Panc1 (cell line): ENCODE results near the gene MEIS2. TPM values are rescaled to one million over a fixed set of nuclear protein-coding genes. Genes with fewer than 3 reads are reported as not detected.

Experiments
- ATAC-seq: fragments of 200-7000 bp; cut with Tn5 transposase; 2 replicates; pipeline ENCODE4 v1.9.1; 2020; ENCODE audit warnings: mild to moderate bottlenecking, moderate library complexity
- BruUV-seq: library from RNA; stranded (reverse); fragments of 400-500 nt; replicated peaks from 2 replicates; lab custom pipeline; 2021; lab: Mats Ljungman, UMichigan
- CTCF ChIA-PET: fragments of 300-600 bp; sonication (Branson Sonifier 250); formaldehyde crosslinking; loops from one replicate; lab custom pipeline; 2022; ENCODE audit warnings: antibody characterized with exemption; lab: Charles Lee
- POLR2A ChIA-PET: fragments of 300-600 bp; sonication (Branson Sonifier 250); formaldehyde crosslinking; loops from one replicate; lab custom pipeline; 2022; ENCODE audit warnings: antibody characterized with exemption; lab: Charles Lee
- DNase-seq: peaks from one replicate; pipeline ENCODE4 v3.0.0-alpha.2; 2010; ENCODE audit warnings: low read depth, low spot score
- H3K27ac ChIP-seq: 2 replicates; pipeline ENCODE4 v1.5.1; 2011; ENCODE audit warnings: mild to moderate bottlenecking, low read length, inconsistent platforms
- H3K27me3 ChIP-seq: fragments of 200-500 bp; sonication (Bioruptor generic); 2 replicates; pipeline ENCODE4 v1.6.0; 2014; ENCODE audit warnings: low read length, inconsistent platforms; ENCODE audit not compliant: control insufficient read depth, insufficient read depth
- H3K36me3 ChIP-seq: fragments of 200-500 bp; sonication (Bioruptor generic); 2 replicates; pipeline ENCODE4 v1.5.1; 2014; ENCODE audit warnings: inconsistent platforms, mild to moderate bottlenecking, low read length, moderate library complexity; ENCODE audit not compliant: control insufficient read depth, insufficient read depth
- H3K4me1 ChIP-seq: 2 replicates; pipeline ENCODE4 v1.5.1; 2011; ENCODE audit warnings: inconsistent platforms, mild to moderate bottlenecking, low read length, moderate library complexity; ENCODE audit not compliant: control insufficient read depth, insufficient read depth
- H3K4me3 ChIP-seq, 2 experiments: 2 replicates each; pipeline ENCODE4 v1.5.1; 2011 to 2012; ENCODE audit warnings: low read depth in 2 of 2, low read length in 2 of 2, mild to moderate bottlenecking in 2 of 2, inconsistent platforms in 1 of 2, moderate library complexity in 1 of 2
- H3K9me3 ChIP-seq: fragments of 200-500 bp; sonication (Bioruptor generic); 2 replicates; pipeline ENCODE4 v1.5.1; 2014; ENCODE audit warnings: low read depth, mild to moderate bottlenecking, inconsistent platforms, low read length, moderate library complexity; ENCODE audit not compliant: control insufficient read depth, insufficient read depth
- POLR2AphosphoS5 ChIP-seq: IDR thresholded peaks from 2 replicates; pipeline ENCODE4 v1.6.1; 2012; ENCODE audit warnings: mild to moderate bottlenecking, low read depth, low read length, moderate library complexity
- SIN3A ChIP-seq: IDR thresholded peaks from 2 replicates; pipeline ENCODE4 v1.6.1; 2012; ENCODE audit warnings: low read depth, mild to moderate bottlenecking, low read length, moderate library complexity, borderline replicate concordance; ENCODE audit not compliant: insufficient read depth
- TCF7L2 ChIP-seq: IDR thresholded peaks from 2 replicates; pipeline ENCODE4 v1.6.1; 2011; ENCODE audit warnings: mild to moderate bottlenecking, low read depth, low read length, inconsistent platforms
- in situ Hi-C: cut with HindIII; loops from 2 replicates; pipeline ENCODE4 v1.10.0; 2016; ENCODE audit warnings: low sequenced_read_pairs, low pct_unique_long_range_greater_than_20kb
- intact Hi-C: fragments of 100-400 bp; cut with micrococcal nuclease; formaldehyde crosslinking; loops from one replicate; pipeline ENCODE4 v1.10.0; 2022; ENCODE audit not compliant: unreplicated experiment
- total RNA-seq: library from RNA; stranded (reverse); gene quantifications from one replicate; pipeline ENCODE4 v1.2.1, GENCODE V29; 2021; ENCODE audit not compliant: unreplicated experiment
- TF ChIP-seq, protein P1 (sequence below), 2 experiments: IDR thresholded peaks; 2 replicates each; pipeline ENCODE4 v1.6.1; 2011 to 2012; ENCODE audit warnings: low read depth in 2 of 2, control low read depth in 1 of 2, low read length in 1 of 2, mild to moderate bottlenecking in 1 of 2, moderate library complexity in 1 of 2; ENCODE audit not compliant: insufficient read depth in 1 of 2
- TF ChIP-seq, protein P2 (sequence below): fragments of 450-650 bp; IDR thresholded peaks from 2 replicates; pipeline ENCODE4 v1.5.1; 2017; ENCODE audit warnings: mild to moderate bottlenecking

Gene MEIS2
- total RNA-seq, 1 experiment from 2014 or later: 9.3 TPM

DNA sequence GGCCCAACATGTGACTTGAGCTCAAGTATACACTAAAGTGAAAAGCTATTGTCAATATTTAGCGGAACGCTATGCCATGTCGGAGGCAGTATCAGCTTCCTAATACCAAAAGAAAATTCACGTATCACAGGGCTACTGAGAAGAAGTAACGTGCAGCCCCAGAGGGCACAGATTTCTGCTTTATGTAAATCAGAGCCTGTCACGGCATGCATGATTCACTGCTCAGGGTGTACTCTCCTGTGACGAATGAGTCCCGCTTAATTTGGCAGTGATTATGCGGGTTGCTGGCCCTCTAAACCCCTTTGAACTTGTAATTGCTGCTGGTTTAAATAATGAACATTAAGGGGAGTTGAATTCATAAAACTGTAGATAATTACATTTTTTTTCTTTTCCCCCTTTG, 85.3 kb downstream of the MEIS2 start:
- DNase-seq (no peak), ATAC-seq (no peak)
- ChIA-PET POLR2A (no interaction called here), CTCF (interaction anchor here (0.6 kb wide), 1 partner anchor 21 kb away, joined by 3 read pairs; no protein-coding TSS in a partner anchor)
- no peak overlapping the region for H3K4me3 ChIP-seq
- no peak overlapping the region for H3K27ac ChIP-seq
- H3K9me3 ChIP-seq: no peaks in the 10 kb centered on the region
- in situ Hi-C loops: no loop called here
- intact Hi-C loops: no loop called here
- no peaks in the 10 kb centered on the region for H3K27me3 ChIP-seq
- BruUV-seq: no TSS peak
- TF ChIP-seq, protein P1, sequence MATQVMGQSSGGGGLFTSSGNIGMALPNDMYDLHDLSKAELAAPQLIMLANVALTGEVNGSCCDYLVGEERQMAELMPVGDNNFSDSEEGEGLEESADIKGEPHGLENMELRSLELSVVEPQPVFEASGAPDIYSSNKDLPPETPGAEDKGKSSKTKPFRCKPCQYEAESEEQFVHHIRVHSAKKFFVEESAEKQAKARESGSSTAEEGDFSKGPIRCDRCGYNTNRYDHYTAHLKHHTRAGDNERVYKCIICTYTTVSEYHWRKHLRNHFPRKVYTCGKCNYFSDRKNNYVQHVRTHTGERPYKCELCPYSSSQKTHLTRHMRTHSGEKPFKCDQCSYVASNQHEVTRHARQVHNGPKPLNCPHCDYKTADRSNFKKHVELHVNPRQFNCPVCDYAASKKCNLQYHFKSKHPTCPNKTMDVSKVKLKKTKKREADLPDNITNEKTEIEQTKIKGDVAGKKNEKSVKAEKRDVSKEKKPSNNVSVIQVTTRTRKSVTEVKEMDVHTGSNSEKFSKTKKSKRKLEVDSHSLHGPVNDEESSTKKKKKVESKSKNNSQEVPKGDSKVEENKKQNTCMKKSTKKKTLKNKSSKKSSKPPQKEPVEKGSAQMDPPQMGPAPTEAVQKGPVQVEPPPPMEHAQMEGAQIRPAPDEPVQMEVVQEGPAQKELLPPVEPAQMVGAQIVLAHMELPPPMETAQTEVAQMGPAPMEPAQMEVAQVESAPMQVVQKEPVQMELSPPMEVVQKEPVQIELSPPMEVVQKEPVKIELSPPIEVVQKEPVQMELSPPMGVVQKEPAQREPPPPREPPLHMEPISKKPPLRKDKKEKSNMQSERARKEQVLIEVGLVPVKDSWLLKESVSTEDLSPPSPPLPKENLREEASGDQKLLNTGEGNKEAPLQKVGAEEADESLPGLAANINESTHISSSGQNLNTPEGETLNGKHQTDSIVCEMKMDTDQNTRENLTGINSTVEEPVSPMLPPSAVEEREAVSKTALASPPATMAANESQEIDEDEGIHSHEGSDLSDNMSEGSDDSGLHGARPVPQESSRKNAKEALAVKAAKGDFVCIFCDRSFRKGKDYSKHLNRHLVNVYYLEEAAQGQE (IDR thresholded peaks at IDR 0.05; ENCODE audit: insufficient read depth in 1 of 2, low read depth in 2 of 2, low read length in 1 of 2): no peak
- TF ChIP-seq POLR2AphosphoS5: no peak
- TF ChIP-seq, protein P2, sequence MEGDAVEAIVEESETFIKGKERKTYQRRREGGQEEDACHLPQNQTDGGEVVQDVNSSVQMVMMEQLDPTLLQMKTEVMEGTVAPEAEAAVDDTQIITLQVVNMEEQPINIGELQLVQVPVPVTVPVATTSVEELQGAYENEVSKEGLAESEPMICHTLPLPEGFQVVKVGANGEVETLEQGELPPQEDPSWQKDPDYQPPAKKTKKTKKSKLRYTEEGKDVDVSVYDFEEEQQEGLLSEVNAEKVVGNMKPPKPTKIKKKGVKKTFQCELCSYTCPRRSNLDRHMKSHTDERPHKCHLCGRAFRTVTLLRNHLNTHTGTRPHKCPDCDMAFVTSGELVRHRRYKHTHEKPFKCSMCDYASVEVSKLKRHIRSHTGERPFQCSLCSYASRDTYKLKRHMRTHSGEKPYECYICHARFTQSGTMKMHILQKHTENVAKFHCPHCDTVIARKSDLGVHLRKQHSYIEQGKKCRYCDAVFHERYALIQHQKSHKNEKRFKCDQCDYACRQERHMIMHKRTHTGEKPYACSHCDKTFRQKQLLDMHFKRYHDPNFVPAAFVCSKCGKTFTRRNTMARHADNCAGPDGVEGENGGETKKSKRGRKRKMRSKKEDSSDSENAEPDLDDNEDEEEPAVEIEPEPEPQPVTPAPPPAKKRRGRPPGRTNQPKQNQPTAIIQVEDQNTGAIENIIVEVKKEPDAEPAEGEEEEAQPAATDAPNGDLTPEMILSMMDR: no peak
- H3K4me1 ChIP-seq: peaks cover 4% of the 10 kb centered on the region; the same call in 1 of the 2 replicates
- no peaks in the 10 kb centered on the region for H3K36me3 ChIP-seq

DNA sequence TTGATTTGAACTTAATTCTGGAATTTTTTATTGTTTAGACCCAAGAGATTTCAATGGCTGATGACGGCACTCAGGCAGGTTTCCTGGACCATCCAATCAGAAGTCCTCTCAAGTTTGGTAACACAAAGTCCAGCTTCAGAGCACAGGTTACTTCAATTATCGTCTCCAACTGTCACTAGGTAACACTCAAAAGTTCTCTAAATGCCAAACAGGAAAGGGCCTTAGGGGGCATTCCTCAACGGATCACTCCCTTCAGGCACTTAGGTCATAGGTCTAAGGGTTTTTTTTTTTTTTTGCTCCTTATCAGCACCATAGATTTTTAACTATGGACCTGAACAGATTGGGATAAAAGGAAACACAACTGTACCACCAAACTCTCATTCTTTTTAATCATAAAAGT, 85.8 kb downstream of the MEIS2 start:
- in situ Hi-C loops (no loop called here), intact Hi-C loops (no loop called here)
- H3K4me3 ChIP-seq: no peak overlapping the region
- DNase-seq (no peak), ATAC-seq (no peak)
- TF ChIP-seq TCF7L2 (no peak), SIN3A (no peak), POLR2AphosphoS5 (no peak)
- TF ChIP-seq, protein P1 (IDR thresholded peaks at IDR 0.05; ENCODE audit: insufficient read depth in 1 of 2, low read depth in 2 of 2, low read length in 1 of 2): no peak
- TF ChIP-seq, protein P2: no peak
- no peaks in the 10 kb centered on the region for H3K9me3 ChIP-seq
- H3K27me3 ChIP-seq: no peaks in the 10 kb centered on the region
- H3K36me3 ChIP-seq: no peaks in the 10 kb centered on the region
- H3K4me1 ChIP-seq: 0 out of 2 replicates have a peak, but pooled peaks cover 2% of the 10 kb centered on the region
- H3K27ac ChIP-seq: no peak overlapping the region
- POLR2A ChIA-PET: no interaction called here
- no TSS peak for BruUV-seq
- CTCF ChIA-PET: interaction anchor here (0.6 kb wide), 1 partner anchor 21 kb away, joined by 3 read pairs; no protein-coding TSS in a partner anchor
